Neural progenitor cell (in vitro differentiated cells): ENCODE results near the gene ARHGEF37. TPM values are rescaled to one million over a fixed set of nuclear protein-coding genes. Genes with fewer than 3 reads are reported as not detected.

Experiments
- DNase-seq: peaks from one replicate; pipeline ENCODE4 v3.0.0-alpha.2; 2016; ENCODE audit warnings: low spot score
- H2AFZ ChIP-seq: fragments of 200-600 bp; sonication (generic); replicated peaks from 2 replicates; pipeline ENCODE4 v1.6.1; 2016; ENCODE audit warnings: antibody characterized with exemption
- H3F3A ChIP-seq: fragments of 200-600 bp; sonication (generic); 2 replicates; pipeline ENCODE4 v1.6.1; 2016; ENCODE audit warnings: antibody characterized with exemption, low read depth
- H3K27ac ChIP-seq: fragments of 200-600 bp; sonication (generic); 2 replicates; pipeline ENCODE4 v1.5.1; 2016; ENCODE audit warnings: mild to moderate bottlenecking
- H3K27me3 ChIP-seq: fragments of 200-600 bp; sonication (generic); 2 replicates; pipeline ENCODE4 v1.6.1; 2016; ENCODE audit warnings: mild to moderate bottlenecking, moderate library complexity
- H3K36me3 ChIP-seq: fragments of 200-600 bp; sonication (generic); 2 replicates; pipeline ENCODE4 v1.5.1; 2016
- H3K4me1 ChIP-seq: fragments of 200-600 bp; sonication (generic); 2 replicates; pipeline ENCODE4 v1.6.1; 2016; ENCODE audit warnings: mixed run types
- H3K4me2 ChIP-seq: fragments of 200-600 bp; sonication (generic); 2 replicates; pipeline ENCODE4 v1.6.1; 2016
- H3K4me3 ChIP-seq: fragments of 200-600 bp; sonication (generic); 2 replicates; pipeline ENCODE4 v1.5.1; 2016
- H3K79me2 ChIP-seq: fragments of 200-600 bp; sonication (generic); 2 replicates; pipeline ENCODE4 v1.6.1; 2016; ENCODE audit warnings: low read depth
- H3K9ac ChIP-seq: fragments of 200-600 bp; sonication (generic); 2 replicates; pipeline ENCODE4 v1.6.1; 2016
- H3K9me3 ChIP-seq: fragments of 200-600 bp; sonication (generic); 2 replicates; pipeline ENCODE4 v1.5.1; 2016; ENCODE audit warnings: low read depth
- H4K20me1 ChIP-seq: fragments of 200-600 bp; sonication (generic); 2 replicates; pipeline ENCODE4 v1.6.1; 2016; ENCODE audit warnings: low read depth
- H3K27ac Mint-ChIP-seq: 3 replicates; pipeline ENCODE4 v1.8.0; 2021; ENCODE audit warnings: mixed read lengths
- H3K27me3 Mint-ChIP-seq: 2 replicates; pipeline ENCODE4 v1.8.0; 2022; ENCODE audit warnings: low read depth, mild to moderate bottlenecking, inconsistent platforms, moderate library complexity, mixed read lengths; ENCODE audit not compliant: insufficient read depth
- H3K36me3 Mint-ChIP-seq: 3 replicates; pipeline ENCODE4 v1.8.0; 2021; ENCODE audit warnings: mixed read lengths
- H3K4me1 Mint-ChIP-seq: 3 replicates; pipeline ENCODE4 v1.8.0; 2021; ENCODE audit warnings: mixed read lengths
- H3K4me3 Mint-ChIP-seq: 3 replicates; pipeline ENCODE4 v1.8.0; 2021; ENCODE audit warnings: mild to moderate bottlenecking, moderate library complexity, mixed read lengths
- H3K9me3 Mint-ChIP-seq: 3 replicates; pipeline ENCODE4 v1.8.0; 2020; ENCODE audit warnings: mixed read lengths
- CTCF ChIP-seq: fragments of 200-600 bp; sonication (generic); IDR thresholded peaks from 2 replicates; pipeline ENCODE4 v1.5.1; 2017; ENCODE audit warnings: antibody characterized with exemption, mild to moderate bottlenecking
- EZH2 ChIP-seq: fragments of 200-600 bp; sonication (generic); IDR thresholded peaks from 2 replicates; pipeline ENCODE4 v1.6.1; 2017; ENCODE audit warnings: antibody characterized with exemption, mild to moderate bottlenecking, moderate library complexity
- EZH2phosphoT487 ChIP-seq: fragments of 200-600 bp; sonication (generic); IDR thresholded peaks from 2 replicates; pipeline ENCODE4 v1.6.1; 2017; ENCODE audit warnings: antibody characterized with exemption
- total RNA-seq: library from RNA; depleted of rRNA; stranded (reverse); fragments of >200 nt; gene quantifications from 2 replicates; pipeline ENCODE4 v1.2.3, GENCODE V29; 2015; ENCODE audit warnings: low replicate concordance

The ARHGEF37 gene
- total RNA-seq, 1 donor from 2014 or later: 0.99 TPM

GRCh38 chr5:149675610-149676201 is 94.4 kb downstream of the ARHGEF37 start:
- Histone ChIP-seq H3K4me3 (no peak overlapping the region), H3K4me2 (no peak overlapping the region), H3K9ac (no peak overlapping the region), H3K9me3 (no peaks in the 10 kb centered on the region), H3K27ac (no peak overlapping the region), H3K36me3 (no peaks in the 10 kb centered on the region), H3K4me1 (no peaks in the 10 kb centered on the region), H3F3A (no peaks in the 10 kb centered on the region), H3K27me3 (no peaks in the 10 kb centered on the region), H4K20me1 (no peaks in the 10 kb centered on the region), H2AFZ (no peak overlapping the region), H3K79me2 (no peaks in the 10 kb centered on the region)
- Mint-ChIP-seq H3K4me1 (no peaks in the 10 kb centered on the region), H3K4me3 (no peak overlapping the region), H3K27me3 (peaks cover 8% of the 10 kb centered on the region), H3K9me3 (peaks cover 14% of the 10 kb centered on the region), H3K27ac (no peak overlapping the region), H3K36me3 (no peaks in the 10 kb centered on the region)
- no peak for DNase-seq
- no peak for TF ChIP-seq CTCF
- TF ChIP-seq EZH2phosphoT487: no peak
- TF ChIP-seq EZH2: no peak

GRCh38 chr5:149677731-149678130 is 96.4 kb downstream of the ARHGEF37 start:
- TF ChIP-seq CTCF (no peak), EZH2 (no peak)
- no peaks in the 10 kb centered on the region for H3K4me1 ChIP-seq
- Mint-ChIP-seq H3K4me1 (no peaks in the 10 kb centered on the region), H3K36me3 (no peaks in the 10 kb centered on the region), H3K9me3 (peaks cover 3% of the 10 kb centered on the region), H3K27me3 (peaks cover 10% of the 10 kb centered on the region), H3K4me3 (no peak overlapping the region), H3K27ac (no peak overlapping the region)
- no peak overlapping the region for H3K9ac ChIP-seq
- H2AFZ ChIP-seq: no peak overlapping the region
- no peak for DNase-seq
- no peak overlapping the region for H3K4me3 ChIP-seq
- no peaks in the 10 kb centered on the region for H3K79me2 ChIP-seq
- H3K27ac ChIP-seq: no peak overlapping the region
- H4K20me1 ChIP-seq: no peaks in the 10 kb centered on the region
- H3K4me2 ChIP-seq: no peak overlapping the region
- no peaks in the 10 kb centered on the region for H3K9me3 ChIP-seq
- no peaks in the 10 kb centered on the region for H3K36me3 ChIP-seq
- H3F3A ChIP-seq: no peaks in the 10 kb centered on the region
- no peaks in the 10 kb centered on the region for H3K27me3 ChIP-seq

GRCh38 chr5:149679876-149680809 is 98.8 kb downstream of the ARHGEF37 start:
- Histone ChIP-seq H3K79me2 (no peaks in the 10 kb centered on the region), H3K9ac (no peak overlapping the region), H2AFZ (no peak overlapping the region), H3K36me3 (no peaks in the 10 kb centered on the region), H4K20me1 (no peaks in the 10 kb centered on the region), H3K4me2 (no peak overlapping the region), H3F3A (no peaks in the 10 kb centered on the region), H3K27me3 (no peaks in the 10 kb centered on the region), H3K4me3 (no peak overlapping the region), H3K9me3 (no peaks in the 10 kb centered on the region), H3K4me1 (no peaks in the 10 kb centered on the region), H3K27ac (no peak overlapping the region)
- no peaks in the 10 kb centered on the region for H3K4me1 Mint-ChIP-seq
- no peak for DNase-seq
- no peak overlapping the region for H3K27ac Mint-ChIP-seq
- peaks cover 3% of the 10 kb centered on the region for H3K9me3 Mint-ChIP-seq
- peaks cover 7% of the 10 kb centered on the region for H3K27me3 Mint-ChIP-seq
- H3K36me3 Mint-ChIP-seq: no peaks in the 10 kb centered on the region
- H3K4me3 Mint-ChIP-seq: no peak overlapping the region
- TF ChIP-seq CTCF (no peak), EZH2 (no peak), EZH2phosphoT487 (no peak)
